ENCODE results near the gene NUP133. TPM values are rescaled to one million over a fixed set of nuclear protein-coding genes. Genes with fewer than 3 reads are reported as not detected.

The NUP133 gene
- total RNA-seq, 1 donor from 2014 or later = 9.3 TPM

- Histone ChIP-seq H3K4me3 (no peak overlapping the region), H3K27me3 (no peaks in the 10 kb centered on the region), H3K4me1 (no peaks in the 10 kb centered on the region), H3K36me3 (peaks cover 51 to 74% of the 10 kb centered on the region in 2 donors), H3K27ac (no peak overlapping the region), H3K9me3 (no peaks in the 10 kb centered on the region)
- TF ChIP-seq, protein P1, sequence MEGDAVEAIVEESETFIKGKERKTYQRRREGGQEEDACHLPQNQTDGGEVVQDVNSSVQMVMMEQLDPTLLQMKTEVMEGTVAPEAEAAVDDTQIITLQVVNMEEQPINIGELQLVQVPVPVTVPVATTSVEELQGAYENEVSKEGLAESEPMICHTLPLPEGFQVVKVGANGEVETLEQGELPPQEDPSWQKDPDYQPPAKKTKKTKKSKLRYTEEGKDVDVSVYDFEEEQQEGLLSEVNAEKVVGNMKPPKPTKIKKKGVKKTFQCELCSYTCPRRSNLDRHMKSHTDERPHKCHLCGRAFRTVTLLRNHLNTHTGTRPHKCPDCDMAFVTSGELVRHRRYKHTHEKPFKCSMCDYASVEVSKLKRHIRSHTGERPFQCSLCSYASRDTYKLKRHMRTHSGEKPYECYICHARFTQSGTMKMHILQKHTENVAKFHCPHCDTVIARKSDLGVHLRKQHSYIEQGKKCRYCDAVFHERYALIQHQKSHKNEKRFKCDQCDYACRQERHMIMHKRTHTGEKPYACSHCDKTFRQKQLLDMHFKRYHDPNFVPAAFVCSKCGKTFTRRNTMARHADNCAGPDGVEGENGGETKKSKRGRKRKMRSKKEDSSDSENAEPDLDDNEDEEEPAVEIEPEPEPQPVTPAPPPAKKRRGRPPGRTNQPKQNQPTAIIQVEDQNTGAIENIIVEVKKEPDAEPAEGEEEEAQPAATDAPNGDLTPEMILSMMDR (IDR thresholded peaks at IDR 0.05) = no peak
- intact Hi-C loops (cut with DNase I) = no loop called here
- no peak for DNase-seq (ENCODE audit: low spot score in 2 of 2)
Measured at GRCh38 chr1:229470406-229471043, 37.6 kb downstream of the NUP133 start.

DNA sequence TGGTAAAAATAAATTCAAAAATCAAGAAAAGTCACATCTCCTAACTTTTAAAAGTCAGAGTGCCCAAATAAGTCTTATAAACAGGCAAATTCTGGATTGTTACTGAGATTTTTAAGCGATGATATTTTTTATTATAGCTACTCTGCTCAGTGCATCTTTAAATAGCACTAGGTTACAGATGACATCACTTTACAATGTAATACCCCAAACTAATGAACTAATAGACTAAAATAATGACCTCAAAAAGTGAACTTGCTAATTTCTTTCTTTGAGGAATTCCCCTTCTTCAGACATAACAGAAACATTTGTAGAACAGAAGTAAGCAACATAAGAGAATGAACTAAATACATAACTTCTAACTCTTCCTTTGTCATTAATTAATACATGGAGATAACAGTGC lies 41.3 kb downstream of the NUP133 start:
- H3K36me3 ChIP-seq = peaks cover 47 to 73% of the 10 kb centered on the region in 2 donors
- H3K4me3 ChIP-seq = no peak overlapping the region
- H3K27ac ChIP-seq = no peak overlapping the region
- TF ChIP-seq, protein P1 (IDR thresholded peaks at IDR 0.05) = no peak
- no peaks in the 10 kb centered on the region for H3K4me1 ChIP-seq
- H3K27me3 ChIP-seq = no peaks in the 10 kb centered on the region
- intact Hi-C loops (cut with DNase I) = no loop called here
- DNase-seq (ENCODE audit: low spot score in 2 of 2) = no peak
- H3K9me3 ChIP-seq = no peaks in the 10 kb centered on the region

GRCh38 chr1:229464672-229465071 lies 43.5 kb downstream of the NUP133 start:
- Histone ChIP-seq H3K27me3 (no peaks in the 10 kb centered on the region), H3K4me3 (no peak overlapping the region), H3K4me1 (no peaks in the 10 kb centered on the region), H3K27ac (no peak overlapping the region), H3K36me3 (peaks cover 56 to 72% of the 10 kb centered on the region in 2 donors), H3K9me3 (no peaks in the 10 kb centered on the region)
- no peak for DNase-seq (ENCODE audit: low spot score in 2 of 2)
- TF ChIP-seq, protein P1 (IDR thresholded peaks at IDR 0.05) = no peak
- intact Hi-C loops (cut with DNase I) = no loop called here

DNA sequence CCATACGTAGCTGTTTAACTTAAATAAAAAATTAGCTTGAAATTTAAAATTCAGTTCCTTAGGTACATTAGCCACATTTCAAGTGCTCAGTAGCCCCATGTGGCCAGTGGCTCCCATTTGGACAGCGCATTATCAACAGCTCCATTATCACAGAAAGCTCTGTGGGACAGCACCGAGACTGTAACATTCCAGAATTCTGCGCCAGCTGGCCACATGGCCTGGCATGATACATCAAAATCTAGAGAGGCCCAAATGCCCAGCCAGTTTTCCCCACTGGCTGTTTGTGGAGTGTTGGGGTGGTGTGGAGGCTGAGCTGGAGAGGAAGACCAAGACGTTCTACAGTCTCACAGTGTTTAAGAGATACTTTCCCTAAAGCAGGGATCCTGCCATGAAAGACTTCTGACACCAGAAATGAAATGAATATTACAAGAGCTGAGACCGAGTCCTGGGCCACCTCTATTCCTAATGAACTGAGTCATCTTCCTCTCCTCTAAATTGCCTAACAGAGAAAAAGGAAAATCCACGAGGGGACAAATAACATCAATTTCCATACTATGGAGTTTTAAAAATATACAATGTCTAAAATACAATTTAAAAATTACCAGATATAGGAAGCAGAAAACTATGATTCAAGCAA lies 47.0 kb downstream of the NUP133 start:
- TF ChIP-seq, protein P1 (IDR thresholded peaks at IDR 0.05) = no peak
- no peak overlapping the region for H3K27ac ChIP-seq
- H3K9me3 ChIP-seq = no peaks in the 10 kb centered on the region
- no peaks in the 10 kb centered on the region for H3K27me3 ChIP-seq
- H3K4me1 ChIP-seq = no peaks in the 10 kb centered on the region
- no peak overlapping the region for H3K4me3 ChIP-seq
- no peak for DNase-seq (ENCODE audit: low spot score in 2 of 2)
- H3K36me3 ChIP-seq = peaks cover 54 to 88% of the 10 kb centered on the region in 2 donors
- intact Hi-C loops (cut with DNase I) = no loop called here

GRCh38 chr1:229459815-229460214 lies 48.3 kb downstream of the NUP133 start:
- TF ChIP-seq, protein P1 (IDR thresholded peaks at IDR 0.05) = no peak
- Histone ChIP-seq H3K4me1 (no peaks in the 10 kb centered on the region), H3K36me3 (peaks cover 50 to 85% of the 10 kb centered on the region in 2 donors), H3K27ac (no peak overlapping the region), H3K9me3 (no peaks in the 10 kb centered on the region), H3K27me3 (no peaks in the 10 kb centered on the region), H3K4me3 (no peak overlapping the region)
- intact Hi-C loops (cut with DNase I) = no loop called here
- no peak for DNase-seq (ENCODE audit: low spot score in 2 of 2)
